Measurements from ENCODE around the gene HSD17B3.
"Not testable (repeated sequence)": the region's sequence is repeated elsewhere in the genome, so short reads cannot be mapped to it uniquely, and the experiment has no call there.

Gene HSD17B3

GRCh38 chr9:96202971-96203780, 98.8 kb downstream of the HSD17B3 start:
- ATAC-seq (no peak), DNase-seq (ENCODE audit: low spot score in 2 of 2) (no peak)
- peaks cover 11% of the 10 kb centered on the region for H3K4me1 Mint-ChIP-seq
- H3K36me3 Mint-ChIP-seq: no peaks in the 10 kb centered on the region
- H3K4me3 Mint-ChIP-seq: no peak overlapping the region
- H3K9me3 Mint-ChIP-seq: no peaks in the 10 kb centered on the region
- H3K27ac Mint-ChIP-seq: no peak overlapping the region

GRCh38 chr9:96201140-96201539, 100.8 kb downstream of the HSD17B3 start:
- DNase-seq (ENCODE audit: low spot score in 2 of 2) (no peak), ATAC-seq (no peak)
- Mint-ChIP-seq H3K4me3 (no peak overlapping the region), H3K36me3 (no peaks in the 10 kb centered on the region), H3K9me3 (no peaks in the 10 kb centered on the region), H3K27ac (no peak overlapping the region), H3K4me1 (peaks cover 11% of the 10 kb centered on the region)

- ATAC-seq: no peak
- H3K9me3 Mint-ChIP-seq: no peaks in the 10 kb centered on the region
- H3K27ac Mint-ChIP-seq: no peak overlapping the region
- no peaks in the 10 kb centered on the region for H3K36me3 Mint-ChIP-seq
- H3K4me1 Mint-ChIP-seq: peaks cover 11% of the 10 kb centered on the region
- no peak for DNase-seq (ENCODE audit: low spot score in 2 of 2)
- H3K4me3 Mint-ChIP-seq: no peak overlapping the region
Observed at GRCh38 chr9:96199006-96199405, 103.0 kb downstream of the HSD17B3 start.

- no peak for DNase-seq (ENCODE audit: low spot score in 2 of 2)
- no peak overlapping the region for H3K4me3 Mint-ChIP-seq
- peaks cover 6% of the 10 kb centered on the region for H3K9me3 Mint-ChIP-seq
- no peak overlapping the region for H3K27ac Mint-ChIP-seq
- no peaks in the 10 kb centered on the region for H3K36me3 Mint-ChIP-seq
- ATAC-seq: no peak
- H3K4me1 Mint-ChIP-seq: no peaks in the 10 kb centered on the region
Observed at GRCh38 chr9:96195541-96195940, 106.4 kb downstream of the HSD17B3 start.

- H3K4me1 Mint-ChIP-seq: no peaks in the 10 kb centered on the region
- no peak for ATAC-seq
- no peaks in the 10 kb centered on the region for H3K36me3 Mint-ChIP-seq
- H3K27ac Mint-ChIP-seq: no peak overlapping the region
- H3K9me3 Mint-ChIP-seq: peaks cover 6% of the 10 kb centered on the region
- no peak for DNase-seq (ENCODE audit: low spot score in 2 of 2)
- no peak overlapping the region for H3K4me3 Mint-ChIP-seq
Observed at GRCh38 chr9:96193236-96193755, 108.7 kb downstream of the HSD17B3 start.

DNA sequence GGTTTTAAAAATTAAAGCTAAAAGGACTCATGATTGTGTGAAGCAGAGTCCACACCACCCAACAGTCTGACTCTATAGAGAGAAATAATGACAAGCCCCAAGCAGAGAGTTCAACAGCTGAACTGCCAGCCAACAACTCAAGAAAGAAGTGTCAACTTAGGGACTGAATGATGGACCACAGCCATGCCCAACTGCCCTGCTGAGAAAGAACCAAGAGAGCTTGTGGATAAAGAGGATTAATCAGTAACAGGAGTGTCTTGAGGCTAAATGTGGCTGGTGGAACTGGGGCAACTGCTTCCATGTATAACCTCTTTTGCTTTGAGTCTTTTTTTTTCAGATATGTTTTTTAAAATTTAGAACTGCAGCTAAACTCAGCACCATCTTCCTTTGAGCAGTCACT, 109.3 kb downstream of the HSD17B3 start:
- ATAC-seq: no peak

DNA sequence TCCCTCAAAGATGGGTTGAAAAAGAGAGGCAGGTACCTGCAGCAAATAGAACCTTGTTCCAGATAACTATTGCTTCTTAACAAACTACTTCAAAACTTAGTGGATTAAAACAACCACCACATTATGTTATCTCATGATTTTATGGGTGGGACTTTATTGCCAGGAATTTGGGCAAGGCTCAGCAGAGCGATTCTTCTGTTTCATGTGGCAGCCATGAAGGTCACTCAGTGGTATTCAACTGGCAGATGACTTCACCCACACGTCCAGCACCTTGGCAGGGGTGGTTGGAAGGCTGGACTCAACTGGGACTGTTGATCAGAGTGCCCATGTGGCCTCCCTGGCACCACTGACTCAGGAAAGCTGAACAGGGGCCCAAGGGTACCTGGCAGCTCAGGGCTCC, 112.0 kb downstream of the HSD17B3 start:
- DNase-seq (ENCODE audit: low spot score in 2 of 2): no peak
- H3K4me3 Mint-ChIP-seq: no peak overlapping the region
- no peak overlapping the region for H3K27ac Mint-ChIP-seq
- no peaks in the 10 kb centered on the region for H3K4me1 Mint-ChIP-seq
- peaks cover 8% of the 10 kb centered on the region for H3K9me3 Mint-ChIP-seq
- ATAC-seq: no peak
- H3K36me3 Mint-ChIP-seq: no peaks in the 10 kb centered on the region

More for the DNA sequence above, 109.3 kb downstream of the HSD17B3 start:
- Mint-ChIP-seq H3K4me1 (no peaks in the 10 kb centered on the region), H3K36me3 (no peaks in the 10 kb centered on the region), H3K9me3 (peaks cover 6% of the 10 kb centered on the region), H3K4me3 (no peak overlapping the region), H3K27ac (no peak overlapping the region)
- no peak for DNase-seq (ENCODE audit: low spot score in 2 of 2)

GRCh38 chr9:96189581-96189980, 112.4 kb downstream of the HSD17B3 start:
- not testable (repeated sequence) for DNase-seq (ENCODE audit: low spot score in 2 of 2); H3K27ac Mint-ChIP-seq; H3K9me3 Mint-ChIP-seq; ATAC-seq; H3K4me1 Mint-ChIP-seq; H3K4me3 Mint-ChIP-seq; H3K36me3 Mint-ChIP-seq

- no peak overlapping the region for H3K4me3 Mint-ChIP-seq
- H3K27ac Mint-ChIP-seq: no peak overlapping the region
- ATAC-seq: no peak
- no peaks in the 10 kb centered on the region for H3K36me3 Mint-ChIP-seq
- H3K9me3 Mint-ChIP-seq: peaks cover 8% of the 10 kb centered on the region
- DNase-seq (ENCODE audit: low spot score in 2 of 2): no peak
- no peaks in the 10 kb centered on the region for H3K4me1 Mint-ChIP-seq
Observed at GRCh38 chr9:96188571-96188970, 113.4 kb downstream of the HSD17B3 start.

DNA sequence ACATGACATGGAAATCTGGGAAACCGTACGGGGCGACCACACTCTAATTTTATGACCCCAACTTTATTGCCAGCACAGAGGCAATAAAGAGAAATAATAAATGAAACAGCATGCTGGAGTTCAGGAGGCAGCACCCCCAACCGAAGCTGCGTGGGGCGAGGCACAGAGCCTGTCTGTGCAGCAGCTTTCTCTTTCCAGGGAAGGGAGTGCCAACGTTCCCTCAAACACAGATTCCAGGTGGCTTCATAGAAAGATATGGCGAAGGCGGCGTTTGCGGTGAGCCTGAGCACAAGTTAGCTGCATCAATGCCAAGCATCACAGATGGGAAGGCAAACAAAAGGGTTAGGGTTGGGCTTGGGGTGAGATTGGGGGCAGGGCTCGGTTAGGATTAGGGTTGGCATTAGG, 114.8 kb downstream of the HSD17B3 start:
- H3K27ac Mint-ChIP-seq: no peak overlapping the region

DNA sequence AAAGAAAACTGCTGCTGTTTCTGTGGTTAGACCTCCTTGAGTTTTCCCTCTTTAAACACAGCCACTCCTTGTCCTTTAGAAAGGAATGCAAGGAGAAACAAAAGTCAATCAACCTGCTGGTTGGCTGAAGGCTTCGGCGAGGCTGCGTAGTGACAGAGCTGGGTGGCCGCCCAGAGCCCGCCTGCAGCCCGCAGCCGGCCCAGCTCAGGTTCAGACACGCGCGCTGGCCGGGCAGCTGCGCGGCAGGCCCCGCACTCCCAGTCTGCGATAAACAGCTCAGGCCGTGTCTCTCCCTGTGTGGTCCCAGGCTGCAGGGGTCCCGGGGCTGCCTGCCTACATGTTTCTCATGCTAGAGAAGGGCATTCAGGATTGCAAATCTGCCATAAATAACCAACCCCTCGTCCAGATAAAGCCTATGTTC, 115.4 kb downstream of the HSD17B3 start:
- no peak for DNase-seq (ENCODE audit: low spot score in 2 of 2)
- peaks cover 8% of the 10 kb centered on the region for H3K9me3 Mint-ChIP-seq
- H3K36me3 Mint-ChIP-seq: no peaks in the 10 kb centered on the region

More for the DNA sequence above, 114.8 kb downstream of the HSD17B3 start:
- Mint-ChIP-seq H3K4me3 (no peak overlapping the region), H3K9me3 (peaks cover 8% of the 10 kb centered on the region), H3K36me3 (no peaks in the 10 kb centered on the region), H3K4me1 (no peaks in the 10 kb centered on the region)
- DNase-seq (ENCODE audit: low spot score in 2 of 2) (no peak), ATAC-seq (no peak)

DNA sequence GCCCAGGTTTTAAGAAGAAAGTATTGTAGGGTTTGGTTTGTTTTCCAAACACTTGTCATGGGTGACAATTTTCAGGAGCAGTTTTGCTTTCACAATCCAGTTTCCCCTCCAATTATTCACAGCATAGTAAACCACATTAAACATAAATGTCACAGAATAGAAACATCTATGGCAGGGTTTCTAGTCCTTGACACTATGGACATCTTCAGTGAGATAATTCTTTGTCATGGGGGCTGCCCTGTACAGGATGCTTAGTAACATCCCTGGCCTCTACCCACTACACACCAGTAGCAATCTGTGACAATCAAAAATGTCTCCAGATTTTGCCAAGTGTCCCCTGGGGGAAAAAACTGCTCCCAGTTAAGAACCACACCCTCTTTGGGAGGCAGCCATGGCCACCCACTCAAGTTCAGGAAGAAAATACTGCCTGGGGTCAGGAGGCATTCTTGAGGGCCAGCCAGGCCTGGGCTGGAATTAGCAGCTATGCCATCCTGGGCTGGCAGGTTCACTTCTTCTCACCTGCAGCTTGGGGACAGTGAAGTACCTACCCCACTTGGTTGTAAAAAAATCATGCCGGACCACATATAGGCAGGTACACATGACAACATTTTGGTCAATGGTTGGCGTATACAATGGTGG, 116.3 kb downstream of the HSD17B3 start:
- no peak overlapping the region for H3K27ac Mint-ChIP-seq
- ATAC-seq: no peak
- peaks cover 4% of the 10 kb centered on the region for H3K9me3 Mint-ChIP-seq

More for the DNA sequence above, 115.4 kb downstream of the HSD17B3 start:
- Mint-ChIP-seq H3K4me1 (no peaks in the 10 kb centered on the region), H3K27ac (no peak overlapping the region), H3K4me3 (no peak overlapping the region)
- ATAC-seq: no peak

More for the DNA sequence above, 116.3 kb downstream of the HSD17B3 start:
- Mint-ChIP-seq H3K4me1 (no peaks in the 10 kb centered on the region), H3K36me3 (no peaks in the 10 kb centered on the region), H3K4me3 (no peak overlapping the region)
- DNase-seq (ENCODE audit: low spot score in 2 of 2): no peak

Measured in stimulated activated effector memory CD8-positive, alpha-beta T cell treated with anti-CD3 and anti-CD28 coated beads, Interleukin-12 subunit alpha, Interleukin-12 subunit beta, amount 100 ng/mL, for 72 hours (primary cell).